ENCODE measurements around the gene CYTH4.

Gene CYTH4

DNA sequence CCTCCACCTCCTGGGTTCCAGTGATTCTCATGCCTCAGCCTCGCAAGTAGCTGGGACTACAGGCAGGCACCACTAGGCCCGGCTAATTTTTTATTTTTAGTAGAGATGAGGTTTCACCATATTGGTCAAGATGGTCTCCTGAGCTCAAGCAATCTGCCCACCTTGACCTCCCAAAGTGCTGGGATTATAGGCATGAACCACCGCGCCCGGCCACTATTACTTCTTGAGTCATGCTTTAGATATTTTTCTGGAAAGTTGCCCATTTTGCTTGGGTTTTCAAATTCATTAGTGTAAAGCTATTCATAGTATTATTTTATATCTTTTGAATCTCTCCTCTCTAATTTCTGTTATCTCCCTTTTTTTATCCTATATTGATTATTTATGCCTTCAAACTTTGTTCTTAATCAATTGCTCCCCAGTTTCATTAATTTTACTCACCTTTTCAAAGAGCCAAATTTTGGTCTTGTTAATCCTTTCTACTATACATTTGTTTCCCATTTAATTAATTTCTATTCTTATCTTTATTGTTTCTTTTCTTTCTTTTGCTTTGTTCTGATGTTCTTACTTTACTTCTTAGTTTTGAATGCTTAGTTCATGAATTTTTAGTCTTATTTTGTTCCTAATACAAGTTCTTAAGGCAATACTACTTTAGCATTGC lies 28.0 kb upstream of the CYTH4 start:
- DNase-seq (ENCODE audit: low read depth in 2 of 2) = peak; percentile 79 to 88
- H3K4me3 ChIP-seq (replicated peaks in 1 of 2; ENCODE audit: low read depth in 2 of 2, low read length in 2 of 2) = no peak overlapping the region
- TF ChIP-seq, protein P1, sequence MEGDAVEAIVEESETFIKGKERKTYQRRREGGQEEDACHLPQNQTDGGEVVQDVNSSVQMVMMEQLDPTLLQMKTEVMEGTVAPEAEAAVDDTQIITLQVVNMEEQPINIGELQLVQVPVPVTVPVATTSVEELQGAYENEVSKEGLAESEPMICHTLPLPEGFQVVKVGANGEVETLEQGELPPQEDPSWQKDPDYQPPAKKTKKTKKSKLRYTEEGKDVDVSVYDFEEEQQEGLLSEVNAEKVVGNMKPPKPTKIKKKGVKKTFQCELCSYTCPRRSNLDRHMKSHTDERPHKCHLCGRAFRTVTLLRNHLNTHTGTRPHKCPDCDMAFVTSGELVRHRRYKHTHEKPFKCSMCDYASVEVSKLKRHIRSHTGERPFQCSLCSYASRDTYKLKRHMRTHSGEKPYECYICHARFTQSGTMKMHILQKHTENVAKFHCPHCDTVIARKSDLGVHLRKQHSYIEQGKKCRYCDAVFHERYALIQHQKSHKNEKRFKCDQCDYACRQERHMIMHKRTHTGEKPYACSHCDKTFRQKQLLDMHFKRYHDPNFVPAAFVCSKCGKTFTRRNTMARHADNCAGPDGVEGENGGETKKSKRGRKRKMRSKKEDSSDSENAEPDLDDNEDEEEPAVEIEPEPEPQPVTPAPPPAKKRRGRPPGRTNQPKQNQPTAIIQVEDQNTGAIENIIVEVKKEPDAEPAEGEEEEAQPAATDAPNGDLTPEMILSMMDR (IDR thresholded peaks at IDR 0.05; ENCODE audit: low read depth, low read length) = no peak

DNA sequence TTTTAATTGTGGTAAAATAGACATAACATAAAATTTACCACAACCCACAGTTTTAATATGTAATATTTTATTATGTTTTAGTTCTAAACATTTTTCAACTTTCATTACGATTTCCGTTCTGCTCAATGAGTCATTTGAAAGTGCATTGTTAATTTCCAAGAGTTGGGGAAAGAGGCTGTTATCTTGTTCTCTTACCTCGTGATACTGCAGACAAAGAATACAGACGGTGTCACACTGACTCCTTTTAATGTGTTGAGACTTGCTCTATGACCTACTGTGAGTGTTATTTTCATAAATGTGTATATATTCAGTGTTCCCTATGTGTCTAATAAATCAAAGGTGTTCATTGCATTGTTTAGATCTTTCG lies 27.5 kb upstream of the CYTH4 start:
- TF ChIP-seq, protein P1 (IDR thresholded peaks at IDR 0.05; ENCODE audit: low read depth, low read length) = no peak
- no peak overlapping the region for H3K4me3 ChIP-seq (replicated peaks in 1 of 2; ENCODE audit: low read depth in 2 of 2, low read length in 2 of 2)
- DNase-seq (ENCODE audit: low read depth in 2 of 2) = peak; percentile 72 to 77

DNA sequence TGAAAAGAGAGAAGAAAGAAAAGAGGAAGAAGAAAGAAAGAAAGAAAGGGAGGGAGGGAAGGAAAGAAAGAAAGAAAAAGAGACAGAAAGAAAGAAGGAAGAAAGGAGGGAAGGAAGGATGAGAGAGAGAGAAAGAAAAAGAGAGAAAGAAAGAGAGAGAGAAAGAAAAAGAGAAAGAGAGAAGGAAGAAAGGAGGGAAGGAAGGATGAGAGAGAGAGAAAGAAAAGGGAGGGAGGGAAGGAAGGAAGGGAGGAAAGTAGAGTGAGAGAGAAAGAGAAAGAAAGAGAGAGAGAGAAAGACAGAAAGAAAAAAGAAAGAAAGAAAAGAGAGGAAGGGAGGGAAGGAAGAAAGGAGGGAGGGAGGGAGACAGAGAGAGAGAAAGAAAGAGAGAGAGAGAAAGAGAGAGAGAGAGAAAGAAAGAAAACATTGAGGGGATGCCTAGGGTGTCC lies 26.7 kb upstream of the CYTH4 start:
- DNase-seq (ENCODE audit: low read depth in 2 of 2) = no peak
- no peak overlapping the region for H3K4me3 ChIP-seq (replicated peaks in 1 of 2; ENCODE audit: low read depth in 2 of 2, low read length in 2 of 2)
- TF ChIP-seq, protein P1 (IDR thresholded peaks at IDR 0.05; ENCODE audit: low read depth, low read length) = no peak

DNA sequence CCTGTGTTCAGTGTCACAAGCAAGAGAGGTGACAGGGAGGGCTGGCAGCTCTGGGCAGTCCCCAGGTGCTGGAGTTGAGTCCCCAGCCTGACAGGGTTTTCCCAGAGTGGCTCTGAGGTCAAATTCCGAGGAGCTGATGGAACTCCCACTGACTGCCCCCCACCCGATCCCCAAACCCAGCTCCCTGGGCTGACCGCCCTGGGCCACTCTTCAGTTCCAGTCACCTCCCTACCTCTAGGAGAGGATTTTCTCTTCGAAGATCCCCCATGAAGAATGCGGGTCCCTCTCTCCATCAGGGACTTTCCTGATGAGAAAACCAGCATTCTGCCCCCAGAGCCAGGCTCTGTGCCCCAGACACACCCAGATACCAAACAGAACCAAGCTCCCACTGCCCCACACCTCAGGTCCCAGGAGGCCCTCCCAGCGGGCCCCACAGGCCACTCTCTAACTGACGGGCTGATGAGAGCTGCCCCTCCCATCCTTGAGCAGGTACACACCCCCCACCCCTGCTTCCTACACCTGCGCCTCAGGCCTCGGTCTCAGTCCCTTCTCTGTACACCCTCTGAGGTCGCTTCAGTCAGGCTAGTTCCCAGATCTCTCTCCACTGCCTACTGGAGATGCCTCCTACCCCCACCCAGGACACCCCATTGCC lies 26.1 kb upstream of the CYTH4 start:
- TF ChIP-seq, protein P1 (IDR thresholded peaks at IDR 0.05; ENCODE audit: low read depth, low read length) = no peak
- H3K4me3 ChIP-seq (replicated peaks in 1 of 2; ENCODE audit: low read depth in 2 of 2, low read length in 2 of 2) = no peak overlapping the region
- no peak for DNase-seq (ENCODE audit: low read depth in 2 of 2)

DNA sequence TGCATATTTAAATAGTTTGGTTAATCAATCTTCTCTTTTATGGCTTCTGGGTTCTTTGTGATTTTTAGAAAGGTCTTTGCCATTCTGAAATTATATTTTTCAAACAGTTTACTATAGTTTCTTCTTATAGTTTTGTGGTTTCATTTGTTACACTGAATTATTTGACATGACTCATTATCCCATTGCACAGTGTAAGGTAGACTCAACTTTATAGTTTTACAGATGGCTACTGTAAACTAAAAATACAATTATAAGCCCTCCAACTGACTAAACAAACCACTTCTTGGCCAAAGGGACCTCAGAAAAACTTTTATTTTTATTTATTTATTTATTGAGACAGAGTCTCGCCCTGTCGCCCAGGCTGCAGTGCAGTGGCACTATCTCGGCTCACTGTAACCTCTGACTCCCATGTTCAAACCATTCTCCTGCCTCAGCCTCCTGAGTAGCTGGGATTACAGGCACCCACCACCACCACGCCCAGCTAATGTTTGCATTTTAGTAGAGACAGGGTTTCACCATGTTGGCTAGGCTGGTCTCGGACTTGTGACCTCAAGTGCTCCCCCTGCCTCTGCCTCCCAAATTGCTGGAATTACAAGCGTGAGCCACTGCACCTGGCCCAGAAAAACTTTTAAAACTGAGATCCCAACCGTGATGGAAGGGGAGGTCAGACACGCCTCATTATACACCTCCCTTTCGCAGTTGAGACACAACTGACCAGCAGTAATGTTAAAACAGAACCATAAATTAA lies 24.1 kb upstream of the CYTH4 start:
- H3K4me3 ChIP-seq (replicated peaks in 1 of 2; ENCODE audit: low read depth in 2 of 2, low read length in 2 of 2) = no peak overlapping the region
- no peak for DNase-seq (ENCODE audit: low read depth in 2 of 2)
- TF ChIP-seq, protein P1 (IDR thresholded peaks at IDR 0.05; ENCODE audit: low read depth, low read length) = no peak

DNA sequence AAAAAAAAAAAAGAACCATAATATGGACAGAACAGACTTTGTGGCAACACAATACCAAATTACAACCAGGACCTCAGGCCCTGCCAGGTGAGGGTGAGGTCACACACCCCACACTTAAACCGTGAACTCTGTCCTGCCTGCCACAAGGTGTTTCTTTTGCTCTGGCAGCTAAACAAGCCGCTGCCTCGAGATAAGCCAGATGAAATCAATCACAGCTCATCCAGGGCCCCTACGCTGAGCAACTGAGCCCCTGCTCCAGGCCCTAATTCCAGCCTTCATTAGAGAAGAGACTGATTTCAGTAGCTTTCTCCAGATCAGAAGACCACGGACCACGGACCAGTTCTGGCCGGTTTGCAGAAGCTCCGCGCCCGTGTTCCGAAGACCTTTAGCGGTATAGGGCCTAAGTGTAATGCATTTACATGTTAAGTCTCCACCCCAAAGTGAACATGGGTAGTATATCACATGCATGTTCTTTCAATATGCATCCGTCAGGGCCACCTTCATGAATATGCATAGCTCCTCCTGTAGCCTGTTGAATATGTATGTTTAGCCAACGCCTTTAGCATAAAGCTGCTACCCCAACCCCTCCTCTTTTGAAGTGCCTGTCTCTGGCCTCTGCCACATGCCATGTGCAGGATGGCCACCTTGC lies 23.4 kb upstream of the CYTH4 start:
- TF ChIP-seq, protein P1 (IDR thresholded peaks at IDR 0.05; ENCODE audit: low read depth, low read length) = no peak
- DNase-seq (ENCODE audit: low read depth in 2 of 2) = no peak
- no peak overlapping the region for H3K4me3 ChIP-seq (replicated peaks in 1 of 2; ENCODE audit: low read depth in 2 of 2, low read length in 2 of 2)
